ENCODE results near the gene ZFAND4.
A peak's percentile ranks its signal among the peaks of the same experiment; 100 is the strongest.
"Not testable (repeated sequence)": the region's sequence is repeated elsewhere in the genome, so short reads cannot be mapped to it uniquely, and the experiment has no call there.

Gene ZFAND4

DNA sequence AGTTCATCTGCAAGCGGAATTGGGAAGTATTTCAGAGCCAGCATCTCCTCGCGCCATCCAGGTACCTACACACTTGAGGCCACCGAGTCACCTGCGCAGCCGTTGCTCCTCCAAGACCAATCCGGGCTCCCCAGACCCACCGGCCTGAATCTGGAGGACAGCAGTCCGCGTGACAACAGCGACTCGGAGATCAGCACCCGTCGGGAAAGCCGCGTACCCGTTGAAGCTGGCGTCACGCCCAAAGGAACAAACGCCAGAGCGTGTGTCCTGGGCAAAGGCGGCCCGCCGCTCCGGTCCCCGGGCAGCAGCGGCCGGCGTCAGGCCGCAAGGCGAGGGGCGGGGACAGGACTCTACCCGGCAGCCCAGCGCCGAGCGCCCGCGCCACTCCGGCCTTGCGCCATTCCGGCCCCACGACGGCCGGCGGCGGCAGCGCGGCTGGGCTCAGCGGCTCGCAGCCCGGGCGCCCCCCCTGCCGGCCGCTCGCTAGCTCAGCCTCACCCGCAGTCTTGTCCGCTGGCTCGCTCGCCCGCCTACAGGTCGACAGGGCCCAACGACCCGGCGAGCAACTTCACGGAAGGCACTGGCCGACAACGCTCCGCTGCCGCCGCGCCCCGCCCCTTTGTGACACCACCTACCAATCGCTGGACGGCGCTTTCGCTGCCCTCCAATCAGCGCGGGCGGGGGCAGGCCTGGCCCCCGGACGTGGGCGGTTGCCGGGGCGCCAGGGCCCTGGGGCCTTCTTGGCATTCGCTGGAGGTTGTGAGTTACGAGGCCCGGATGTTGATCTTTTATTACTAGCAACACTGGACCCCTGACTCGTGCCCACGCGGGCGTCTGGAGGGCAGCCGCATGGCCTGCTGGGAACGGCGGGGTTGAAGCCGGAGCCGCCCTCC is at the start of gene ZFAND4:
TSS of gene ZFAND4 (minus strand) at position 592 of the 893 bp plus-strand sequence. CDS start 9,047 bp downstream, outside the sequence.
- peak; percentile 91 for DNase-seq

DNA sequence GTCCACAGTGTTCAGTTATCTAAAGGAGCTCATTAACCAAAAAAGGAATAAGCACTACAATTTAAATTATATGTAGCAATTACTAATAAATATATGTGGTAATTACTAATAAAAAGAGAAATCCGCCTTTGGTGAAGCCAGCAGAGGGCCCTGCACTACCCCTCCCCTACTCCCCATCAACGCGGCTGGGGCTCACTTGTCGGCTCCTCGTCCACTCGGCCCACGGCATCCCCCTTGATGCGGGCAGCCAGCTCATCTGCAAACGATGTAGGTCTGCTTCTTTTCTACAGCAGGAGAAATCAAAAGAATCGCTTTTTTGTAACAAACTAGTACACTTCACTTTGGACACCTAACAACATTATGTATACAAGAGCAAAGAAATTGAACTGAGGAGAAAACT is 48.9 kb upstream of the ZFAND4 start:
- not testable (repeated sequence) for DNase-seq

DNA sequence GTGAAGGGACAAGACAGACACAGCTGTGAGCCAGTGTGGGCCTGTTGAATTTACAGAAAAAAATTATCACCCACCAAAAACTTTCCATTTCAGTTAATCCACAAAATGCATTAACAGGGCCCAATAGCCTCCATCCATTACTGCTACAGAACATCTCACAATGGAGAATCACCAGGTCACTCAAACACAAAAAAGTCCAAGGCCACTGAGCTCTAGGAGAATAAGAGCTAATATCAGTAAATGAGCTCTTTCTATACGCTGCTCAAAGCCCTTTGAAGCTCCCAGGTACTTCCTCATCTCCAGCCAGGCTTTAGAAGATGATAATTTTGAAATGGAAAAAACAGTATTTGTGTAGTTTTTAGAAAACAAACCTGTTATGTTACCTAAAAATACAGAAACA is 45.1 kb upstream of the ZFAND4 start:
- DNase-seq, result not testable (repeated sequence)

DNA sequence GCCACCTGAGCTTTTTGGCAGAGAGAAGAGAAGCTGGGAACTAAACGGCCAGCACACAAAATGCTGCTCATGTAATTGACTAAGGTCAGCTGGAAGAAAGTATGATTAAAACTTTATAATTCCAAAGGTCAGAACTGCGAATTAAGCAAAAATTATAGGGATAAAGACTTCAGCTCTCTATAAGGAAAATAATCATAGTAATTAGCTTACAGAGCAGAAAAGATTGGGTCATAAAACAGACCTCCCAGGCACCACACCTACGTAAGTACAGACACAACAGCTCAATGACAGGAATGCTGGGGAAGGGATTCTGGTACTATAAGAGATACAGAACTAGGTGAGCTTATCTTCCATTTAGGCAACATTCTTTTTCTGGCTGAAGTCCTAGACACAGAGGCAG is 44.5 kb upstream of the ZFAND4 start:
- DNase-seq, result not testable (repeated sequence)

DNA sequence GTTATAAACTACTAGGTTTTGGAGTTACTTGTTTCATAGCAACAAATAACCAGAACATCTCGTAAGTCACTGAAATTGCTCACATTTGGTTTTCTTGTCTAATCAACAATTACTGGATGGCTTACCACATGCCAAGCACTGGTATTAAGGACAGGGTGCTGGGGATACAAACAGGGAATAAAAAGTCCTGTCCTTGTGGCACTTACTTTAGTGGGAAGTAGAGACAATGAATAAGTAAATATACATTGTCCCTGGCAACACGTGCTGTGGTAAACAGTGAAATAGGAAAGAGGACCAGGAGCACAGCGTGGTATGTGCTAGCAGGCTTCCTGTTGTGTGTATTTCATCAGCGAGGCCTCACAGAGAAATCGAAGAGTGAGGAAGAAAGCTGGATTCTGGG is 38.7 kb upstream of the ZFAND4 start:
- DNase-seq, result not testable (repeated sequence)

DNA sequence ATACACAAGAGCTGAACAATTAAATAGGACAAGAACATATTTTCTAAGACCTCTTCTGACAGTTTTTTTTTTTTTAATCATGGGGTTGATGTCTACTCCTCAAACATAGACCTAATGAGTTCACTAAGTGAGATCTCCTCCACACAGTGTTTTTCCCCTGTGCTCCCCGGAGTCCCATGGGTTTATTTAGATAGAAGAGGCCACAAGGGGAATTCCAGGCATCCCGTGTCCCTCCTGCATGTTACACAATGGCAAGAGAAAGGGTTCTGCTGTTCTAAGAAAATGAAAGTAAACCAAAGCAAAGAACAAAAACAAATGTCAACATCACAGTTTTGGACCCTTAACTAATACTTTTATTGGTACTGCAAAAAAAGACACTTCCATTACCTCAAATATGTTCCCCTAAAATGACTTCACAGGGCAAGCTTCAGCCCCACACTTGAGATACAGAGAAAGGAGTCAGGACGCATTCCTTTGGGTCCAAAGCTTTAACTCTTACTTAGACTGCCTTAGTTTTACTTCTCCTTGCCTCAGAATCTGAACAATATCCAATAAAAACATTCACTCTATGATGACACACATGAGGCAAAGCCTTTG is 37.7 kb upstream of the ZFAND4 start:
- not testable (repeated sequence) for DNase-seq

DNA sequence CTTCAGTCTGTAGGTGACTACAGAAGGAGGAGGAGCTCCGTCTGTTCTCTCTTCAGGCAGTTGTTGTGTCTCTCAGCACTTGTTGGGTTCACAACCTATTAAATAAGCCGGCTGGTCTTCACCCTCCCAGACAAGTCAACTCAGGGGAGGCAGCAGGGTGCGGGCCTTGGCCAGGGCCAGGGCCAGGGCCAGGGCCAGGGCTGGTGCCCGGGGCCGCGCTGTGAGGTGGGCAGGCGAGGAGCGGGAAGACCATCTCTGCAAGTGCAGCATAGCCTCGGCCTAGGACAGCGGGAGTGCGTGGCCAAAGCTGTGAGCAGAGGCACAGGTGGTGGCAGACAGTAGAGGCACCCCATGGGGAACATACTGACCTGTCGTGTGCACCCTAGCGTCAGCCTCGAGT is 5.9 kb upstream of the ZFAND4 start:
- not testable (repeated sequence) for DNase-seq

DNA sequence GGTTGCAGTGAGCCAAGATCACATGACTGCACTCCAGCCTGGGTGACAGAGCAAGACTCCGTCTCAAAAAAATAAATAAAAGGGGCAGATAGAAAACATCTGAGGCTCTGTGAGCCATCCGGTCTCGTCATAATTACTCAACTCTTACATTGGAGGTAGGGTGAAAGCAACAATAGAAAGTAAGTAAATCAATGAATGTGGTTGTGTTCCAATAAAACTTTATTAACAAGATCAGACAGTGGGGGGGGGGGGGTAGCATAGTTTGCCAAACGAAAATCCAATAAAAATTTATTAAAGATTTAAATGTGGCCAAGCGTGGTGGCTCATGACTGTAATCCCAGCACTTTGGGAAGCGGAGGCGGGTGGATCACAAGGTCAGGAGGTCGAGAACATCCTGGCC is 2.8 kb upstream of the ZFAND4 start:
- no peak for DNase-seq

DNA sequence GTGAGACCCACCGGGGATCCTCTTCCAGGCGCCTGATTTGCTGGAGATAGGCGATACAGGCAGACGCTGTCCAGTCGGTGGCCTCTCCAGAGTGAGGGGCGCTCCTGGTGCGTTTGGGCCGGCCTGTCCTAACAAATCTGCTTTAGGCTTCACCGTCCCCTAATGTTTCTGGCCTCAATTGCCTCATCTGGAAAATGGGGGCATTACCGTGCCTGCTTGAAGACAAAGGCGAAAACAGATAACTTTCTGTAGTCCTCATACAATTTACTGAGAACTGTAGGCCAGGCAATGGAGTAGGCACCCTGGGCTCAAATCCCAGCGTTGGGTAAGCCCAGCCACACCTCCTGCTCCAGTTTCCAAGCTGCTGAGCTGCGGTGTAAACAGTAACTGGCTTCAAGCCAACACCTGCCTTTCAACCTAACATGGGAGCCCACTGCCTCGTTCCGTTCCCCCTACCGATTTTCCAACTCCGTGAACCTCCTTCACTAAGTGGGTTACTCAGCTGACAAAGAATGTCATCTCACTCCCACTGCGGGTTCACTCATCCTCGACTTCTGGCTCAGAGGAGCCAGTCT is 589 bp upstream of the ZFAND4 start:
- peak; percentile 38 for DNase-seq

DNA sequence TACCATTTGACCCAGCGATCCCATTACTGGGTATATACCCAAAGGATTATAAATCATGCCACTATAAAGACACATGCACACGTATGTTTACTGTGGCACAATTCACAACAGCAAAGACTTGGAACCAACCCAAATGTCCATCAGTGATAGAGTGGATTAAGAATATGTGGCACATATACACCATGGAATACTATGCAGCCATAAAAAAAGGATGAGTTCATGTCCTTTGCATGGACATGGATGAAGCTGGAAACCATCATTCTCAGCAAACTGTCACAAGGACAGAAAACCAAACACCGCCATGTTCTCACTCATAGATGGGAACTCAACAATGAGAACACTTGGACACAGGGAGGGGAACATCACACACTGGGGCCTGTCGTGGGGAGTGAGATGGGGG is 1.3 kb downstream of the ZFAND4 start:
- not testable (repeated sequence) for DNase-seq

DNA sequence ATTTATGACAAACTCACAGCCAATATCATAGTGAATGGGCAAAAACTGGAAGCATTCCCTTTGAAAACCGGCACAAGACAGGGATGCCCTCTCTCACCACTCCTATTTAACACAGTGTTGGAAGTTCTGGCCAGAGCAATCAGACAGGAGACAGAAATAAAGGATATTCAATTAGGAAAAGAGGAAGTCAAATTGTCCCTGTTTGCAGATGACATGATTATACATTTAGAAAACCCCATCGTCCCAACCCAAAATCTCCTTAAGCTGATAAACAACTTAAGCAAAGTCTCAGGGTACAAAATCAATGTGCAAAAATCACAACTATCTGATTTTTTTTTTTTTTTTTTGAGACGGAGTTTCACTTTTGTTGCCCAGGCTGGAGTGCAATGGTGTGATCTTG is 2.7 kb downstream of the ZFAND4 start:
- not testable (repeated sequence) for DNase-seq

DNA sequence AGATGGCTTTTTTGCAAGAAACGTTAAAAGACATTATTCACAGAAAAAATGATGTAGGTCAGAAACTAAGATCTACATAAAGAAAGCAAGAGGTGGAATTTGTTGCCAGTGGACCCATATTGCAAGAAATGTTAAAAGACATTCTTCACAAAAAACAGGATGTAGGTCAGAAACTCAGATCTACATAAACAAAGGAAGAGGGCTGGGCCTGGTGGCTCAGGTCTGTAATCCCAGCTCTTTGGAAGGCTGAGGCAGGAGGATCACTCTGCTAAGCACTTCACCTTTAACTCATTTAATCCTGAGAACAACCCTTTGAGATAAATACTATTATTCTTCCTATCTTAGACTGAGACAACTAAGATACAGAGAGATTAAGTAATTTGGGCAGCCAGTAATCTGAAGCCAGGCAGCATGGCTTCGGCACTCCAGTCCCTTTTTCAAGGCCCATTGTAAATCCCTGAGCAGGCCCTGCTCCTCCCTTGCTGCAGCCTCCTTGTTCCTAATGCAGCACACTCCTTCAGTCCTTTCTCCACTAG is 11.6 kb downstream of the ZFAND4 start:
- DNase-seq, result no peak

DNA sequence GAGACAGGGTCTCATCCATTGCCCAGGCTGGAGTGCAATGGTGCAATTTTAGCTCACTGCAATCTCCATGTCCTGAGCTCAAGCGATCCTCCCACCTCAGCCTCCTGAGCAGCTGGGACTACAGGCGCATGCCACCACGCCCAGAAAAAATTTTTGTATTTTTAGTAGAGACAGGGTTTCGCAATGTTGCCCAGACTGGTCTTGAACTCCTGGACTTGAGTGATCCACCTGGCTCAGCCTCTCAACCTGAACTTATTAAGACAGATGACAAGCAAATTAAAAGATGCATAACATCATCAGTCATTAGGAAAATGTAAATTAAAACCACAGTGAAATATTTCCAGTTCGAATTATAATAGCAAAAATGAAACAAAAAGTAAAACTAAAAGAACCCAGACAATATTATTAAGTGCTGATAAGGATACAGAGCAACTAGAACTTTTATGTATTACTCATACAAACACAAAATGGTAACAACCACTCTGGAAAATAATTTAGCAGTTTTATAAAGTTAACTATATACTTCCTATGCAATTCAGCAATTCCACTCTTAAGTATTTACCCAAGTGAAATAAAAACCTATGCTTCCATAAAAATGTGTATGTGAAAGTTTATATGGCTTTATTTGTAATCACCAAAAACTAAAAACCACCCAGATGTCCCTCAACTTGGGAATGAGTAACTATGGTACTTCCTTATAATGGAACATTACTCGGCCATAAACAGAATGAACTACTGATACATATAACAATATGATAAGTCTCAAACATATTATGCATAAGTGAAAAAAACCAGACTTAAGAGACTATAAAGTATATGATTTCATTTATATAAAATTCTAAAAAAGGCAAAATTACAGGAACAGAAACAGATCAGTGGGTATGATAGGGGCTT is 15.3 kb downstream of the ZFAND4 start:
- no peak for DNase-seq

DNA sequence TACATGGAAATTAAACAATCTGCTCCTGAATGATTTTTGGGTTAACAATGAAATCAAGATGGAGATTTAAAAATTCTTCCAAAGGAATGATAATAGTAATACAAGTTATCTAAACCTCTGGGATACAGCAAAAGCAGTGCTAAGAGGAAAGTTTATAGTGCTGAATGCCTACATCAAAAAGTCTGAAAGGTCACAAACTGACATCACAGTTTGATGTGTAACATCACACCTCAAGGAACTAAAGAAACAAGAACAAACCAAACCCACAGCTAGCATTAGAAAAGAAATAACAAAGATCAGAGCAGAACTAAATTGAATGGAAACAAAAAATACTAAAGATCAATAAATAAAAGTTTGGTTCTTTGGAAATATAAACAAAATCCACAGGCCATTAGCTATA is 17.4 kb downstream of the ZFAND4 start:
- DNase-seq, result no peak

DNA sequence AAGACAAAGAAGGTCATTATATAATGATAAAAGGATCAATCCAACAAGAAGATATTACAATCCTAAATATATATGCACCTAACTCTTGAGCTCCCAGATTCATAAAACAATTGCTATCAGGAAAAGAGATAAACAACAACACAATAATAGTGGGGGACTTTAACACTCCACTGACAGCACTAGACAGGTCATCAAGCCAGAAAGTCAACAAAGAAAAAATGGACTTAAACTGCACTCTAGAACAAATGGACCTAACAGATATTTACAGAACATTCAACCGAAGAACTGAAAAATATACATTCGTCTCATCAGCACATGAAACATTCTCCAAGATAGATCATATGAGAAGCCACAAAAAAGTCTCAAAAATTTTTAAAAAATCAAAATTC is 17.8 kb downstream of the ZFAND4 start:
- DNase-seq, result not testable (repeated sequence)

DNA sequence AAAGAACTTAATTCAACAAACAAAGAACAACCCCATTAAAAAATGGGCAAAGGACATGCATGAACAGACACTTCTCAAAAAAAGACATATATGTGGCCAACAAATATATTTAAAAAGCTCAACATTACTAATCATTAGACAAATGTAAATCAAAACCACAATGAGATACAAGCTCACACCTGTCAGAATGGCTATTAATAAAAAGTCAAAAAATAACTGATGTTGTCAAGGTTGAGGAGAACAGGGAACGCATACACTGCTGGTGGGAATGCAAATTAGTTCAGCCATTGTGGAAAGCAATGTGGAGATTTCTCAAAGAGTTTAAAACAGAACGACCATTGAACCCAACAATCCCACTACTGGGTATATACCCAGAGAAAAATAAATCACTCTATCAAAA is 19.1 kb downstream of the ZFAND4 start:
- DNase-seq, result no peak

DNA sequence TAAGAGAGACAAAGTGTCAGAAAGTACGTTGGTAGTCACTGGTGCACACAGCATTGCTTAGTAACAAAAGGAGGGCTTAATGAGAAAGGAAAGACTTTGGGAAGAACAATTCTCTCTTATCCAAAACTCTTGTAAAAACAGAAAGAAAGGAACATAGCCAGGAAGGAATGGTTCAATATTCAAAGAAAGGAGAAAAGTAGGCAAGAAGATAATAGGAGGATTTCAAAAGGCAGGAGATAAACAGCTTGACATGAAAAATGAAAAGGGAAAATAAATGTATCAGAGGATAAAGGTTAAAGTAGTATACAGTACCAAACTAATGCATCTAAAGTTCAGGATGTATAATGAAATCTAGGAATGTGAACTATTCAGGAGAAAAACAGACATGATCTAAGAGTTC is 20.1 kb downstream of the ZFAND4 start:
- DNase-seq, result no peak

DNA sequence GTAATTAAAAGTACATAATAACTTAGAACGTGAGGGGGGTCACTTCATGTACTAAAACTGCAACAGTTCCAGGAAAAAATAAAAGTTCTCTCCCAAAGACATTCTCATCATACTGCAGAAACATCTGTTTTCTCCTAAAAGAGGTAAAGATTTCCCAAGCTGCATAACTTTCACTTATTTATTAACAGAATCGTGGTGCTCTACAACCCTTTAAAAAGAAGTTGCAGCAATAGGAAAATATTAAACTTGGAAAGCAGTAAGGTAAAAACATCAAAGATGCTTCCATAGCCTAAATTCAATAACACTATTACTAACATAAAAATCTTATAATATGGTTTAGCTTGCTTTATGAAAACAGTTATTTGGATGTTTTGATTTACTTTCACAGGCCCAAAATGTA is 23.3 kb downstream of the ZFAND4 start:
- DNase-seq, result no peak

DNA sequence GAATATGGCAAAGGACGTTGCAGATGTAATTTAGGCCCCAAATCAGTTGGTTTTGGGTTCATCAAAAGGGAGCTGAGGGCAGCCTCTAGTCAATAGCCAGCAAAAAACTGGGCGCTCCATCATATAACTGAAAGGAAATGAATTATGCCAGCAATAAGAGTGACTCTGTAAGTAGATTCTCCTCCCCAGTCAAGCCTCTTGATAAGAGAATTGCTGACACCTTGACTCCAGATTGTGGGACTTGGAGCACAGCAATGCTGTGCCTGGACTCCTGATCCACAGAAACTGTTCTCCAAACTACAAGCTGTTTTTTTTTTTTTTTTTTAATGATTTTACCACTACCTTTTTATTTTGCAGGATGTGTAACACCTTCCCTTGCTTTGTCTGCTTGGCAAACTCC is 25.5 kb downstream of the ZFAND4 start:
- no peak for DNase-seq

DNA sequence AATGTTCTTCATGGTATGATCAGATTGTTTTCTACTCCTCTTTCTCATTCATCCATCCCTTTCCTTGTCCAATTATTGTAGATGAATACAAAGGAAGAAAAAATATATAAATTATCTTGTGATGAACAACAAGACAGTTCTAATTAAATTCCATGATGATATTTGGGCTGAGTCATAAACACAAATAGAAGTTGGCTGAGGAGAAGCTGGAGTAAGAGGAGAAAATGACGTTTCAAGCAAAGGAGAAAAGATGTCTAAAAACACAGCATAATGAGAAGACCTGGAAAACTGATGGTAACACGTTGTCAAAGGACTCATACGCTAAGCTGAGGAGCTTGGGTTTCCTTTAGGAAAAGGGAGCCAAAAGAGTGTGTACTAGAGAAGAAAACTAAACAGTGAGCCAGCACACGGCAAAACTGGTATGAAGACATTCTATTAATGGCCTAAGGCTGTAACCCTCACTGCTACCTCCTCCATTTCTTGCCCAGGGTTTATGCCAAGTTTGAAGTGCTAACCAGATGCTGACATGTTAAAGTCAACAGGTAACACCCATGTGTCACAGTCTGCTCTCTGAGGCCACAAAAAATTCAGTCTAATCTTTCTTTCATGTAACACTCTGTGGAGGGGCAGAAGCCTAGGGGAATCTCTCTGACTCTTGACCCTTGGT is 26.1 kb downstream of the ZFAND4 start:
- no peak for DNase-seq

DNA sequence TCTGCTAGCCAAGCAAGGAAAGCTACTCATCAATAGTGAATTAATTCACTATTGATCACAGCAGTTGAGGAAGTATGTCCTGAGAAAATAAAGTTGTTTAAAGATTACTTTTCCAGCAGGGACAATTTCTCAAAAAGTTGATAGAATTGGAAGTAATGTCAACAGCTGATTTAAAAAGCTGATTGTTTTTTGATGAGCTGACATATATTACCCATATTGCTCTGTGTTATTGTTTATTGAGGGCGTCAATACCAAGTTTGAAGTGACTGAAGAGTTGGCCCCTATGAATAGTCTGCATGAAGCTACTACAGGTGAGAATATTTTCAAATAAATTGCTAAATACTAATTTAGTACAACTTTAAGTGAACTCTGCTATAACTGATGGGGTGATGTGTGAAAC is 28.0 kb downstream of the ZFAND4 start:
- no peak for DNase-seq

DNA sequence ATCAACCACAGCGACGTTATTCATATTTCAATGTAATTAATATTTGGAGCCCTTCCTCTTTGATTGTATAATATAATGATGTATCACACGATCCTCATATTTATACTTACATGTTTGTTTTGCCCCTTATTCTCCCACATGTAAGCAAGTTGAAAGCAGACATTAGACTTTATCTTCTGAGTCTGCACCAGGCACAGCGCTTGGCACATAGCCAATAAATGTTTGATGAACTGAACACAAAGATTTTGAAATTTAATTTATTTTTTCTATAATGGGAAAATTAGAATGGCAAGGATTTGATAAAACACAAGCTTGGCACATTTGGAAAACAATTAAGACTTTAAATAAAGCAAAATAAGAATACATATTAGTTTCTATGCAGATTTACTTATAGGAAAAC is 31.6 kb downstream of the ZFAND4 start:
- DNase-seq, result no peak
